ENCODE data around the gene FRAS1. TPM values are rescaled to one million over a fixed set of nuclear protein-coding genes. Genes with fewer than 3 reads are reported as not detected.

FRAS1 gene
- total RNA-seq, 1 donor from 2014 or later = 18.9 TPM

DNA sequence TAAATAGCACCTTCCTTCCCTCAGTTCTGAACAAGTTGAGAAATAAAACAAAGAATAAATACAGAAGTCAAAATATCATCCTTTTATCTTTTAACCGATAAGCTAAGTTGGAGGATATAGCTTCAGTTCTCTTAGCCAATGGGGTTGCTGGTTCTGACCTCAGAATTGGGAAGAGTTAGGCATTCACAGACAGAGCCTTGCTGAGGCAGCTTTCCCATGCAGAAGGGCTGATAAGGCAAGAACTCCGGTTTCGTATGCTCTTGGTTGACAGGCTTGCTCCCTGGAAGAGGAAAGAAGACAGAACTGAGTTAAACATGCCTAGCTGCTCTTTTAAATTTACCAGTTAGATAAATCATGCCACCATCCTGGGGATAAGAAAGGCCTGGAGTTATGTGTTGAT, 17.6 kb downstream of the FRAS1 start:
- H3K36me3 Mint-ChIP-seq (ENCODE audit: low read depth) = peaks cover 2% of the 10 kb centered on the region
- H3K4me1 Mint-ChIP-seq (ENCODE audit: low read depth) = no peaks in the 10 kb centered on the region
- no peaks in the 10 kb centered on the region for H3K27me3 Mint-ChIP-seq (ENCODE audit: low read depth)
- H3K4me3 Mint-ChIP-seq (ENCODE audit: unreplicated experiment) = no peak overlapping the region
- TF ChIP-seq, protein P1, sequence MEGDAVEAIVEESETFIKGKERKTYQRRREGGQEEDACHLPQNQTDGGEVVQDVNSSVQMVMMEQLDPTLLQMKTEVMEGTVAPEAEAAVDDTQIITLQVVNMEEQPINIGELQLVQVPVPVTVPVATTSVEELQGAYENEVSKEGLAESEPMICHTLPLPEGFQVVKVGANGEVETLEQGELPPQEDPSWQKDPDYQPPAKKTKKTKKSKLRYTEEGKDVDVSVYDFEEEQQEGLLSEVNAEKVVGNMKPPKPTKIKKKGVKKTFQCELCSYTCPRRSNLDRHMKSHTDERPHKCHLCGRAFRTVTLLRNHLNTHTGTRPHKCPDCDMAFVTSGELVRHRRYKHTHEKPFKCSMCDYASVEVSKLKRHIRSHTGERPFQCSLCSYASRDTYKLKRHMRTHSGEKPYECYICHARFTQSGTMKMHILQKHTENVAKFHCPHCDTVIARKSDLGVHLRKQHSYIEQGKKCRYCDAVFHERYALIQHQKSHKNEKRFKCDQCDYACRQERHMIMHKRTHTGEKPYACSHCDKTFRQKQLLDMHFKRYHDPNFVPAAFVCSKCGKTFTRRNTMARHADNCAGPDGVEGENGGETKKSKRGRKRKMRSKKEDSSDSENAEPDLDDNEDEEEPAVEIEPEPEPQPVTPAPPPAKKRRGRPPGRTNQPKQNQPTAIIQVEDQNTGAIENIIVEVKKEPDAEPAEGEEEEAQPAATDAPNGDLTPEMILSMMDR (IDR thresholded peaks at IDR 0.05) = no peak
- DNase-seq (ENCODE audit: low spot score) = no peak
- no peaks in the 10 kb centered on the region for H3K9me3 Mint-ChIP-seq (ENCODE audit: low read depth)
- H3K27ac Mint-ChIP-seq (ENCODE audit: unreplicated experiment) = no peak overlapping the region

DNA sequence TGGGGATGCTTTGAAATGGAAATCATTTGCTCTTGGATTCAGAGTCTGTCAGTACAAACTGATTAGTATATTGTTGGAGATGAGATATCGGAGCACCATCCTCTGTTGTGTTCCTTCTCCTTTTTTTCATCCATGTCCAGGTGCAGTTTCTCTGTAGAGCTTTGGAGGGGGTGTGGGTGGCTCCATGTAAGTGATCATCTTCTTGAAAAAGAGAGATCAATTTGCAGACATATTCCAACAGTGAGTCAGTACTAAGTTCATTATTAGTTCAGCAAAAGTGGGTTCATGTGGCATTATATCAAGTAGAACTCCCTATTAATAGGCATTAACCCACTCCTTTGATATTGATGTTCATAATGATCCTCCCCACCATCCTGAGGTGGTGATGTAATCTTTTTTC, 18.9 kb downstream of the FRAS1 start:
- Mint-ChIP-seq H3K36me3 (ENCODE audit: low read depth) (peaks cover 2% of the 10 kb centered on the region), H3K4me3 (ENCODE audit: unreplicated experiment) (no peak overlapping the region), H3K27me3 (ENCODE audit: low read depth) (no peaks in the 10 kb centered on the region), H3K9me3 (ENCODE audit: low read depth) (no peaks in the 10 kb centered on the region), H3K27ac (ENCODE audit: unreplicated experiment) (no peak overlapping the region), H3K4me1 (ENCODE audit: low read depth) (no peaks in the 10 kb centered on the region)
- no peak for DNase-seq (ENCODE audit: low spot score)
- TF ChIP-seq, protein P1 (IDR thresholded peaks at IDR 0.05) = no peak

DNA sequence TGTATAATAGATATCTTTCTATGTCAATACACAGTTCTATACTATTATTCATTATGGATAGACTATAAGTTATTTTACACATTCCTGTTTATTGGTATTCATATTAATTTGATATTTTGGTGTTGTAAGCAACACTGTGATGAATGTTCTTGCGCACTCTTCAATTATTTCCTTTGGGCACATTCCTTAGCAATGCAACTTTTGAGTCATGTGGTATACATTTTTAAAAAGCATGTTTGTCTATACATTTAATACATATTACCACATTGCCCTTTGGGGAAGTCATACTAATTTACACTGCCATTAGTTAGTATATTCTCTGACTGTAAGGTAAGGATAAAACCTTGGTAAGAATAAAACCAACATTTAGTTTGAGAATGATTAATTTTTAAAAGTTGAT, 21.0 kb downstream of the FRAS1 start:
- Mint-ChIP-seq H3K4me1 (ENCODE audit: low read depth) (no peaks in the 10 kb centered on the region), H3K4me3 (ENCODE audit: unreplicated experiment) (no peak overlapping the region), H3K27me3 (ENCODE audit: low read depth) (no peaks in the 10 kb centered on the region), H3K36me3 (ENCODE audit: low read depth) (peaks cover 2% of the 10 kb centered on the region), H3K27ac (ENCODE audit: unreplicated experiment) (no peak overlapping the region), H3K9me3 (ENCODE audit: low read depth) (no peaks in the 10 kb centered on the region)
- TF ChIP-seq, protein P1 (IDR thresholded peaks at IDR 0.05) = no peak
- DNase-seq (ENCODE audit: low spot score) = no peak

DNA sequence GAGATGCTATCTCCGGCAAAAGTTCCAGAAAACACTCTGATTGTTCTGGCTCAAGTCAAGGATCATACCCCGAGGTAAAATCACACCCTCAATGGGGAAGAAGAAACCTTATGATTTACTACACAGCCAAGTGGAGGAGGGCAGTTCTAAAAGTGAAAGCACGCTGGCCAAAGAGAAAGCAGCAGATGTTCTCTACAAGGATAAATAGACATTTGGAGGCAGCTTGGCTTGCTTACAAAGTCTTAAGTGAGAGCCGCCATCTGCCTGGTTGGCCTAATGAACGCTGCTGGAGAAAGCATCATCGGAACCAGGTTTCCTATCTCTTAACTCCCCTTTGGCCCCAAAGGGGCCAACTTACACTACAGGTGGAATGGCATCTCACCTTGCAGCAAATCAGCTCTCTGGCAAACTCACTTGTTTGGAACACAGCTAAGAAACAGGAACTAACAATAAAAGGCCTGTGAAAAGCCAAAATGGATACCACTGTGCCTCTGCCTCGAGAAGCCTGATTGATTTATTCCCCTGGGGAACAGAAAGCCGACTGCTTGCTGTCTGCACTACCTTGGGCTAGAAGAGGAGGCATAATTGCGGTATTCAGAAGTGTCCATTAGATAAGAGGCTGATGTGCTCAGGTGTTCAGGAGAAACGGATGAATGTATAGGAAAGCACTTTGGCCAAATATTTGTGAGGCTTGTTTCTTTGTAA, 22.8 kb downstream of the FRAS1 start:
- Mint-ChIP-seq H3K27ac (ENCODE audit: unreplicated experiment) (no peak overlapping the region), H3K27me3 (ENCODE audit: low read depth) (no peaks in the 10 kb centered on the region), H3K36me3 (ENCODE audit: low read depth) (peaks cover 2% of the 10 kb centered on the region), H3K9me3 (ENCODE audit: low read depth) (no peaks in the 10 kb centered on the region), H3K4me3 (ENCODE audit: unreplicated experiment) (no peak overlapping the region), H3K4me1 (ENCODE audit: low read depth) (no peaks in the 10 kb centered on the region)
- TF ChIP-seq, protein P1 (IDR thresholded peaks at IDR 0.05) = no peak
- DNase-seq (ENCODE audit: low spot score) = no peak

DNA sequence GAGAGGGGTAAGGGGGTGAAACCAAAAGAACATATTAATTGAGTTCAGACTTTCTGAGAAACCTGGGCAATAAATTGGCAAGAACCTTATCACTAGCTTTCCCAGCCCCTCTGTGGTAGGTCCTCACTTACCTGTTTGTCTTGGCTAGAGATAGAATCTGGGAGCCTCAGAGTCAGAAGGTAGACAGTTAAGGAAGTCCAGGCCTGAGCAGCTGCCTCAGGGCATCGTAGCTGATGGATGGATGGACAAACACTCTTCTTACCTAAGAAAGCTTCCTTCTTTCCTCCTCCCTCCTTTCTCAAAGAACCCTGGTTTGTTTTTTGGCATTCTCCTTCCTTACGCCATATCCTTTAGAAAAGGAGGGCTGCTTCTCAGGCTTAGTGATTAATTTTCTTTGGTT, 24.4 kb downstream of the FRAS1 start:
- TF ChIP-seq, protein P1 (IDR thresholded peaks at IDR 0.05) = no peak
- Mint-ChIP-seq H3K27ac (ENCODE audit: unreplicated experiment) (no peak overlapping the region), H3K9me3 (ENCODE audit: low read depth) (no peaks in the 10 kb centered on the region), H3K4me3 (ENCODE audit: unreplicated experiment) (no peak overlapping the region), H3K4me1 (ENCODE audit: low read depth) (no peaks in the 10 kb centered on the region), H3K27me3 (ENCODE audit: low read depth) (no peaks in the 10 kb centered on the region), H3K36me3 (ENCODE audit: low read depth) (peaks cover 2% of the 10 kb centered on the region)
- DNase-seq (ENCODE audit: low spot score) = no peak
